Stimulated activated CD8-positive, alpha-beta memory T cell treated with anti-CD3 and anti-CD28 coated beads, Interleukin-4, amount 100 ng/mL, for 4 hours (primary cell): Measurements from ENCODE around the gene SFI1.

Source experiments
- DNase-seq, 2 donors: peaks; one replicate each; pipeline ENCODE4 v3.0.0-alpha.2; 2020; ENCODE audit warnings: low read depth in 2 of 2, low spot score in 1 of 2

The SFI1 gene

DNA sequence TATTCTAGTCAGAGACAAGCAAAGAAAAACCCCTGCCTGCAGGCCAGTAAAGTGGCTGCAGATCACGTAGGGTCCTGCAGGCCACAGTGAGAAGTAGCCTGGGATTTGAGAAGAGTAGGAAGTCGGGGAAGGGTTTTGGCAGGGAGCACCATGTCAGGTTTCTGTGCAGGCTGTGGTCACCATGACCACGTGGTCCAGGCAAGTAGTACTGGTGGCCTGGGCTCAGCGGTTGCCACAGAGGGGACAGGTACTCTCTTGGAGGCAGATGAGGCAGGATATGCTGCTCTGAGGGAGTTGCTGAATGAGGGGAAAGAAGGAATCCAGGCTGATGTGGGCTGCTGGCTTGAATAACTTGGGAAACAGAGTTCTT is 119.1 kb downstream of the SFI1 start:
- no peak for DNase-seq

DNA sequence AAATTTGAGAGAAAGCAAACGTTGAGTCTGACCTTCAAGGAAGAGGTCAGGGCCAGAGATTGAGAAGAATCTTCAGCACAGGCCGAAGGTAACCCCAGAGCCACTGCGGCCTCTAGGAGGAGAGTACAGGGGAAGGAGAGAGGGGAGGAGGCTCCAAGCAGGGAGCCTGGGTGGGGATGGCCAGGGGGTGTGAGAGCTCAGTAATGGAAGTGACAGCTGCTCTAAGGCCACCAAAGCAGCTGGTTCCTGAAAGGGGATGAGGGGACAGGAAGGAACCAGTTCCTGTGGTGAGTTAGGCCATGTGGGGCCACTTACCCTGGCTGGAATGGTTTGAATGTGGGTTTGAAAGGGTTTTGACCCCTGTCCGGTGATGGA is 119.6 kb downstream of the SFI1 start:
- DNase-seq = no peak

- no peak for DNase-seq
Measured at GRCh38 chr22:31616315-31616980, 120.1 kb downstream of the SFI1 start.

- no peak for DNase-seq
Measured at GRCh38 chr22:31618057-31618456, 121.7 kb downstream of the SFI1 start.

DNA sequence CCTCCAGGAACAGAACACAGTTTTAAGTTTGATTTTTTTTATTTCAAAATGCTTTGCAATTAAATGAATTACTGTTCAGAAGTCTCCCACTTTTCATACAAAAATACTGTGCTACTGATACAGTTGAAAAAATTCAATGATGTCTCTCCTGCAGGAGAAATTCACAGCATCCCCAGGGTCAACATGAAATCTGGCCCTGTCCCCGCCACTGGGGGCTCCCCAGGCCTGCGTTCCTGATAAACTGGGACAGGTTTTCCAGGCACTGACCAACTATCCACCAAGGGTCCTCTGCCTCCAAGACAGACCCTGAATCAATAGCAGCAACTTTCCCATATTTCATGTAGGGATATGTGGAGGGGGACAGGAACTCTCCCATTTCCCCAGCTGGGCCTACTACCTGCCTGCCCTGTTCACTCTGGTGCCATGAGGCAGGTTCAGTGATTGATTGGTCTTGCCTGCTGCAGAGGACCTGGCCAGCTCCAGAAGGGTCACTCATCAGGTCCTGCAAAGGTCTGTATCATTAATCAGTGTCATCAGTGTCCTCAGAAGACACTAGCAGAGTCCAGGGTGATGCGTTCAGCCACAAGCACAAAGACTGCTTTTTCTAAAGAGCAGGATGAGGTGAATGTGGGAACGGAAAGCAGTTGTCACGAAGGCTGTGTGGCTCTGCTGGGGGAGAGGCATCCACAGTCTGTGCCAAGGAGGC is 122.3 kb downstream of the SFI1 start:
- DNase-seq = no peak

GRCh38 chr22:31619611-31620300 is 123.4 kb downstream of the SFI1 start:
- no peak for DNase-seq

- no peak for DNase-seq
Measured at GRCh38 chr22:31620756-31621480, 124.6 kb downstream of the SFI1 start.

GRCh38 chr22:31621507-31622124 is 125.3 kb downstream of the SFI1 start:
- no peak for DNase-seq

GRCh38 chr22:31622980-31623379 is 126.6 kb downstream of the SFI1 start:
- no peak for DNase-seq

DNA sequence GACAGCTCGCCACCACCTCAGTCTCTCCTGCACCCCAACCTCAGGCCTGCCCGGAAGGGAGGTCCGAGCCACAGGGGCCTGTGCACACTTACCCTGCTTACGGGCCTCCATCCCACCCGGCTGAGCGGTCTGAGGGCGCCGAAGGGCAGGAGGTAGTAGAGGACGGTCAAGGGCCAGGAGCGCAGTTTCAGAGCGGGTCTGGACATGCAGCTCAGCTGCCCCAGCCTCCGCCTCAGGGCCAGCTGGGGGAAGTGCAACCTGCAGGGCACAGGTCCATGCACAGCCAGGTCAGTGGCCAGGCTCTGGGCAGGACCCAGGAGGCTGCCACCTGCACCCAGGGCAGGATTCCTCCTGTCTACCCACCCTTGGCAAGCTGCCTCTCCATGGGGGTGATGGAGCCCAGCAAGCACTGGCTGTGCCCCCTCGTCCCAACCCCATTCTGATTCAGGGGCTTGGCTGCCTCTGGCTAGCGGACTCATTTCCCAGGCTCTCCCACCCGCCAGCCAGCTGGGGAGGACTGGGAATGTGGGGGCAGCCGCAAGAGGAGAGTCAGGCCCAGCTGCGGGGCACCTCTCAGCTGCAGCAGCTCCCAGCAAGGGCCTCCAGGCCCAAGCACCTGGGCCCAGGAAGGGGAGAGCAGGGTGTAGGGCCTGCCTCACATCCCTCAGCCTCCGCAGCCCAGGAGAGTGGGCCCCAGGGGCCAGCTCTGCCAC is 127.4 kb downstream of the SFI1 start:
- no peak for DNase-seq

- DNase-seq = no peak
Measured at GRCh38 chr22:31625257-31625640, 128.9 kb downstream of the SFI1 start.

- DNase-seq = no peak
Measured at GRCh38 chr22:31625661-31626426, 129.5 kb downstream of the SFI1 start.

- no peak for DNase-seq
Measured at GRCh38 chr22:31626427-31627150, 130.3 kb downstream of the SFI1 start.

GRCh38 chr22:31627223-31627731 is 130.9 kb downstream of the SFI1 start:
- no peak for DNase-seq

DNA sequence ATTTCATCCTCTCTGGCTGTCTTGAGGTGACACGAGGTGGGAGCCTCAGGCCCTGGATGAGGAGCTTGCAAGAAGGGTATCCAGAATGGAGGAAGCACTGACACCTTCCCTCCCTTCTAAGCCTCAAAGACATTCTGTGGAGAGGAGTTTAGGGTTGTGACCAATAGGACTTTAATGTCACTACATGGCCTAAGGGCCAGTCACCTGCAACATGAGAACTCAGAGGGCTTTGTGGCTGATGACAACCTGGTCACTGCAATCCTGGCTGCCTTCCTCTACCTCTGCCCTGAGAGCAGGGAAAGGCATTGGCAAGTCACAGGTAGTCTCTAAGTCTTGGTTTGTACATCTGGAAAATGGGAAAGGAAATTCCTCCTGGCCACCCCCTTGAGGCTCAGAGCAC is 132.0 kb downstream of the SFI1 start:
- DNase-seq = no peak

- DNase-seq = no peak
Measured at GRCh38 chr22:31628969-31629708, 132.8 kb downstream of the SFI1 start.

DNA sequence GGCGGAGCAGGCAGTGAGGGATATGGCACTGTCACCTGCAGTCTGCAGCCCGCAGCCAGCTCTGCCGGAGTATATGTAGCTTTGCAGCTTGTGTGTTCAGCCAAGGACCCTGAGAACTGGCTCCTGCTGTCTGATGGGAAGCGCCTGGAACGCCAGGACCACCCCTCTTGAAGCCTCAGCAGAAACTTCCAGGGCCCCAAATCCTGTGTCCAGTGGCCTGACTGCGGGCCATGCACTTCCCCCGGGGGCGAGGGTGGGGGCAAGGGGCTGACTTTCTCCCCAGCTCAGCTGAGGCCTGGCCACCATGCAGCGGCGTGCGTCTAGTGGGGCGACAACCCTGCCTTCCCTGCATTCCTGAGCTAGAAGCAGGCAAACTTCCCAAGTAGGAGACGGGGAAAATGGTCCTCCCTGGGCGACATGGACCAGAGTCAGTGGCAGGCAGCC is 133.4 kb downstream of the SFI1 start:
- no peak for DNase-seq
